ENCODE measurements around the gene MRGPRE.

Gene MRGPRE

GRCh38 chr11:3213659-3214419 lies 18.4 kb downstream of the MRGPRE start:
- DNase-seq: no peak

GRCh38 chr11:3208272-3208671 lies 23.9 kb downstream of the MRGPRE start:
- DNase-seq: no peak

GRCh38 chr11:3207526-3208189 lies 24.6 kb downstream of the MRGPRE start:
- DNase-seq: no peak

- no peak for DNase-seq
These were observed 25.4 kb downstream of the MRGPRE start for GRCh38 chr11:3206922-3207204.

DNA sequence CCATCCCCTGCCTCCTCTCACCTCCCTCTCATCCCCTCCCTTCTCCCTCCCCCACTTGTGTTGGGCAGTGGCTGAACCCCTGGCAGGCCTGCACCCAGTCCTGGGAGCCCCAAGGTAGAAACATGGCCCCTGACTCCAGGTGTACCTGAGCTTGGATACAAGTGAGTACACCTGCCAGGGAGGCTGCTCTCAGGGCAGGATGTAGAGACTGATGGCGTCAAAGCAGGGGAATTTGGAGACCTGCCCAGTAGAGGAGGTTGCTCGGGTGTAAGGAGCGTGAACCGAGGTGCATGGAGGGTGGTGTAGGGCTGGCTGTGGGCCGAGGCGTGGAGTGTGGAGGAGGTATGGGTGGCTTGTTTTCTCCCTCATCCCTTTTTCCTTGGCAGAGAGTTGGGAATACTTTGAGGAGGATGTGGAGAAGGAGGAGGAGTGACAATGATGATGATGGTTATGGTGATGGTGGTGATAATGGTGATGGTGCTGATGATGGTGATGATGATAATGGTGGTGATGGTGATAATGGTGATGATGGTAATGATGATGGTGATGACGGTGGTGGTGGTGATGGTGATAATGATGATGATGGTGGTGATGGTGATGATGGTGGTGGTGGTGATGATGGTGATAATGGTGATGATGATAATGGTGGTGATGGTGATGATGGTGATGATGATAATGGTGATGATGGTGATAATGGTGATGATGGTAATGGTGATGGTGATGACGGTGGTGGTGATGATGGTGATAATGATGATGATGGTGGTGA lies 25.9 kb downstream of the MRGPRE start:
- DNase-seq: no peak

DNA sequence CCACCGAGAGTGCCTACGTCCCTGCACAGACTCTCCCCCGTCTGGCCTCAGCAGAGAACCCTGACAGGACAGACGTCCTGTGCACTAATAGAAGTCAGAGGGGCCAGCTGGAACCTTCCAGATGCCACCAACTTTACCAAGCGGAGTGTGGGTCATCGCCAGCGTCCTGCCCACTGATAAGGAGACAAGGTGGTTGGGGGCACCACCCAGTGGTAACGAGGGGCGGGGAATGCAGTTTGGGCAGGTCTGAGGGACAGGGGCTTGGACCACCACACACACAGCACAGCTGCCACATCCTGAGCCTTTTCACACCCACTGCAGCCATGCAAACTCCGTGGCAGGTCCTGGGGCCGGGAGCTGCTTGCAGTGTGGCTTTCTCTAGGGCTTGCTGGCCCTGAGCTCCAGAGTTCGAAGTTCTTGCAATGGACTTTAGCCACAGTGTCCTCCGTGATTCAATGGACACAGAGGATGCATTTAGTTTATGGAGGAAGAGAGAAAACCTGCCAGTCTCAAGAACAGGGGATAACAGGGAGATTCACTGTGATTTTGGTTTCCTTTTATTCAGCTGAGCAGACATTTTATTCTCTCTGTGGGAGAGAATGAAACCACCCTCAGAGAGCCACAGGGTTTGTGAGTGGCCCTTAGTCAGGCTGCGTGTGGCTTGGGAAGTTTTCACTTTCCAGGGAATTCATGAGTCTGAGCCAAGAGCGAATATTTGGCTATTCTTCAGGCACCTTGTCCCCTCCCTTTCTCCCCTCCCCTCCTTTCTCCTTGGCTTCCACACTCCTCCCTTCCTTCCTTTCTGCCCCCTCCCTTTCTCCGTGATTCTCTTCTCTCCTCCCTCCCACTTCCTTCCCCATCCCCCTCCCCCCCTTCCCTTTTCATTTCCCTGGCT lies 26.7 kb downstream of the MRGPRE start:
- DNase-seq: no peak

DNA sequence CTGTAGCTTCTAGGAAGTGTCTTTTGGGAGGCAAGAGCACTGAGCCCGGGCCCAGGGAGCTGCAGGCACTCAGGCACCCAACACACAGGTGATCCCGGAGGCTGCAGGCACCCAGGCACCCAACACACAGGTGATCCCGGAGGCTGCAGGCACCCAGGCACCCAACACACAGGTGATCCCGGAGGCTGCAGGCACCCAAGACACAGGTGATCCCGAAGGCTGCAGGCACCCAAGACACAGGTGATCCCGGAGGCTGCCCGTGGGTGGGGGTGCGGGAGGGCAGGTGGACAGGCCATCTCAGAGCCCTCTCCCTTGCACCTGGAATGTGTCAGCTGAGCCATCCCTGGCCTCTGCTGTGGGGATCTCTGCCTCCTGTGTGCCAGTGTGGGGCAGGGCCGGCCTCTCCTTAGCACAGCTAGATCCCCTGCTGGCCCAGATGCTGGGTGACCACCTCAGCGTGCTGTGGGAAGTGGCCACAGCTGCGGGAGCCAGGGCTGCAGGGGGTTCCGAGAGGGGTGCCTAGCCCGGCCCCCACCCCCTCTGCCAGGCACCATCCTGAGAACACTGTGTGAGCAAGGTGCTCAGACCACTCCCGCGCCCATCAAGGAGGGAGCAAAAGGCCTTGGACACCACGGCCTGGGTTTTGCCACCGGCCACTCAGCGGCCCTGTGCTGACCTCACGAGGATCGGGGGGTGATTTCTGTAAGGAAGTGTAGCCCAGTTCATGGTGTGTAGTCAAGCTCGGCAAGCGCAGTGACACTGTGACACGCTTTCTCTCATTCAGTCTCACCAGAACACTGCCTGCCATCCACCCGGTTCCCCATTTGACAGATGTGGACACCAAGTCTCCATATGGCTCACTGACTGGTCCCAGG lies 27.8 kb downstream of the MRGPRE start:
- no peak for DNase-seq

- DNase-seq: no peak
These were observed 28.8 kb downstream of the MRGPRE start for GRCh38 chr11:3203221-3204043.

DNA sequence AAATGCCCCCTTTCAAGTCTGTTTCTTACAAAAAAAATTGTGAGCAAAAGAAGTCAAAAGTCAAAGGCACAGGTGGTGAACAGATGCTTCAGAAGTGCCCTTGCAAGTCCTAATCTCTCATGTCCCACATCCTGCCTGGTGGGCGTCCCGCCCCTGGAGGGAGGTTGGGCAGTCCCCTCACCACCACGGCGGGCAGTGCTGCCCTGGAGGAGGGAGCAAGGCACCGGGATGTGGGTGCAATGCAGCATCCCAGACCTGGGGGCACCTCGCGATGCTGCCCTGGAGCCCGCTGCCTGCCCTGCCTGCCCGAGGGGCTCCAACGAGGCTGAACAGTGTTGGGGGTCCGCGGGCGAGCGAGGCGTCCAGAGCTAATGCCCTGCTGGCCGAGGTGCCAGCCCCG lies 29.5 kb downstream of the MRGPRE start:
- DNase-seq: no peak

- no peak for DNase-seq
These were observed 29.9 kb downstream of the MRGPRE start for GRCh38 chr11:3202305-3202704.

GRCh38 chr11:3201677-3202181 lies 30.5 kb downstream of the MRGPRE start:
- DNase-seq: no peak

DNA sequence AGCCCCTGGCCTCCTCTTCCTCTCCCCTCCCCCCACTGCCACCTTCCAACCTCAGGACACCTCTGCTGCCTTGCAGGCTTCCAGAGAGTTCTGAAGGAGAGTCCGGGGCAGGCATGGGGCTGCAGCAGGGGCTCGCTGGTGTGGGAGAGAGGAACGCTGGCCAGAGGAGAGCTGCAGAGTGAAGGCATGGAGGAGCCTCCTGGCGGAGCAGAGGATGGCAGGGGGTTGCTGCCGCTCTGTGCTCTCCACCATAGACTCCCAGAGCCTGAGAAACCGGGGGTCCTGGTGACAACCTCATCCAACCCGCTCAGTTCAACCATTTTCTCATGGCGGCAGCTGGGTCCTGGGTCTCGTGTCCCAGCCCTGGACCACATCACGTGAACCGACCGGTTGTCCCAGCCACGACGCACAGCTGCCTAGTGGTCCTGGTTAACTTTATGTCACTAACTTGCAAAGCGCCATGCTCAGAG lies 31.1 kb downstream of the MRGPRE start:
- DNase-seq: no peak

DNA sequence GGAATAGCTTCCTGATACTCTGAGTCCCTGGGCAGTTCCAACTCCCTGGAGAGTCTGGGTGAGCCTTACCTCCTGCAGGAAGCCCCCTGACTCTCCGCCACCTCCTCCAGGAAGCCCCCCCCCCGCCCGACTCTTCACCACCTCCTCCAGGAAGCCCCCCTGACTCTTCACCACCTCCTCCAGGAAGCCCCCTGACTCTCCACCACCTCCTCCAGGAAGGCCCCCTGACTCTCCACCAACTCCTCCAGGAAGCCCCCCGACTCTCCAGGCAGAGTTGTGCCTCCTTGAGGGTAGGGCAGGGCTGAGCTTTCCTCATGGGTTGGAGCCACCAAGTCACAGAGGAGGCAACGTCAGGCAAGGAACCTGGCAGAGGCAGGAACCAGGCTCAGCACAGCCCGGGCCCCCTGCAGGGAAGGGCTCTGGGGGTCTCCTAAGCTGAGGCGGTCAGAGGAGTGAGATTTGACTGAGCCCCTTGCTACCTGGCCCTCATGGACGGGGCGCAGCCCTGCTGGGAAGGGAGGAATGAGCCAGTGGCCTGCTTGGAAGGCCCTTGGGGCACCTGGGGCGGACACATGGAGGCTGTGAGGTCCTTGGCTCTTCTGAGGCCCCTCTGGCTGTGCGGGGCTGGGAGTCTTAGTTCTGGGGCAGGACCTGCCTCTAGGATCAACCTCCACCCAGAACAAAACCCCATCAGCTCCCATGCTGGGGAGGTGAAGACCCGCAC lies 31.7 kb downstream of the MRGPRE start:
- DNase-seq: no peak

GRCh38 chr11:3199537-3200295 lies 32.5 kb downstream of the MRGPRE start:
- no peak for DNase-seq

DNA sequence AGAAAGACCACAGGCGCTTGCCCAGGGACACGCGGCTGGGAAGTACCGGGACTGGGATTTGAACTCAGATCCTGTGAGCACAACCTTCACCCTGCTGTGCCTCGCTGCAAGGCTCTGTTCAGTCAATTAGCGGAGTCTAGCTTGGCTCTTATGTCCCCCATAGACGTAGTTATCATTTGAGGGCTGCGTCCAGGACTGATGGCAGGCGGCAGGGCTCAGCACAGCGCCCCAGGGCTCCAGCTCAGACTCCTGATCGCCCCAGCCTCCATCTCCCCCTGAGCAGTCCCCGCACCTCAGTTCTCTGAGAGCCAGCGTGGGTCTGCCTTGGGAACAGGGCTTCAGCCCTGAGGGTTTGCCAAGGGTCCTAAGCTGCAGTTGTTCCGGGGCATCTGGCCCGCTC lies 33.4 kb downstream of the MRGPRE start:
- no peak for DNase-seq

- DNase-seq: no peak
These were observed 34.2 kb downstream of the MRGPRE start for GRCh38 chr11:3197878-3198528.

- no peak for DNase-seq
These were observed 35.0 kb downstream of the MRGPRE start for GRCh38 chr11:3197044-3197695.

Data from NCI-H1048 (cell line).